Activated T-helper 1 cell treated with Interleukin-2 at 50 U/mL for 16 hours (primary cell): ENCODE measurements around the gene TDRD9.
"Not testable (repeated sequence)": the region's sequence is repeated elsewhere in the genome, so short reads cannot be mapped to it uniquely, and the experiment has no call there.

Source experiments
- DNase-seq: peaks from one replicate; pipeline ENCODE4 v3.0.0-alpha.2; 2020; ENCODE audit warnings: low read depth

The TDRD9 gene

GRCh38 chr14:103928011-103928890 is at the start of gene TDRD9:
TDRD9 (plus strand) TSS chr14:103928456; CDS start chr14:103928510, 54 bp downstream.
- DNase-seq: no peak

GRCh38 chr14:103879118-103879569 is 49.1 kb upstream of the TDRD9 start:
- no peak for DNase-seq

- no peak for DNase-seq
These were observed 48.5 kb upstream of the TDRD9 start for GRCh38 chr14:103879570-103880347.

GRCh38 chr14:103880348-103881267 is 47.6 kb upstream of the TDRD9 start:
- no peak for DNase-seq

GRCh38 chr14:103881268-103882201 is 46.7 kb upstream of the TDRD9 start:
- DNase-seq: no peak

- DNase-seq: no peak
These were observed 45.6 kb upstream of the TDRD9 start for GRCh38 chr14:103882503-103883262.

GRCh38 chr14:103883263-103883523 is 45.1 kb upstream of the TDRD9 start:
- no peak for DNase-seq

GRCh38 chr14:103884854-103885253 is 43.4 kb upstream of the TDRD9 start:
- DNase-seq: no peak

GRCh38 chr14:103885509-103885932 is 42.7 kb upstream of the TDRD9 start:
- no peak for DNase-seq

- no peak for DNase-seq
These were observed 41.7 kb upstream of the TDRD9 start for GRCh38 chr14:103886304-103887169.

GRCh38 chr14:103887170-103887501 is 41.1 kb upstream of the TDRD9 start:
- DNase-seq: no peak

- no peak for DNase-seq
These were observed 40.6 kb upstream of the TDRD9 start for GRCh38 chr14:103887557-103888115.

- not testable (repeated sequence) for DNase-seq
These were observed 39.3 kb upstream of the TDRD9 start for GRCh38 chr14:103889002-103889312.

GRCh38 chr14:103889313-103890051 is 38.8 kb upstream of the TDRD9 start:
- no peak for DNase-seq

GRCh38 chr14:103890052-103890371 is 38.2 kb upstream of the TDRD9 start:
- DNase-seq: no peak

GRCh38 chr14:103890821-103891666 is 37.2 kb upstream of the TDRD9 start:
- DNase-seq: no peak

- no peak for DNase-seq
These were observed 36.5 kb upstream of the TDRD9 start for GRCh38 chr14:103891667-103892215.
